A673 (cell line): ENCODE results near the gene PXK. TPM values are rescaled to one million over a fixed set of nuclear protein-coding genes. Genes with fewer than 3 reads are reported as not detected.

ENCODE experiments used
- BruUV-seq: library from RNA; stranded (reverse); fragments of 400-500 nt; replicated peaks from 2 replicates; lab custom pipeline; 2021; lab: Mats Ljungman, UMichigan
- CTCF ChIA-PET: fragments of 300-600 bp; sonication (Branson Sonifier 250); formaldehyde crosslinking; loops from one replicate; lab custom pipeline; 2022; ENCODE audit warnings: antibody characterized with exemption; lab: Charles Lee
- POLR2A ChIA-PET: fragments of 300-600 bp; sonication (Branson Sonifier 250); formaldehyde crosslinking; loops from one replicate; lab custom pipeline; 2022; ENCODE audit warnings: antibody characterized with exemption; ENCODE audit not compliant: low non-redundant PET; lab: Charles Lee
- DNase-seq: peaks from one replicate; pipeline ENCODE4 v3.0.0-alpha.2; 2015; ENCODE audit warnings: low spot score
- H3K27ac ChIP-seq: fragments of 200-600 bp; sonication (generic); 2 replicates; pipeline ENCODE4 v1.5.1; 2016; ENCODE audit warnings: mixed run types, low read depth, mild to moderate bottlenecking, mixed read lengths, antibody characterized with exemption, low read length; ENCODE audit not compliant: poor library complexity, severe bottlenecking
- H3K27me3 ChIP-seq: fragments of 200-600 bp; sonication (generic); replicated peaks from 2 replicates; pipeline ENCODE4 v1.6.1; 2017; ENCODE audit warnings: mixed run types, low read depth, mild to moderate bottlenecking, mixed read lengths, antibody characterized with exemption, low read length; ENCODE audit not compliant: insufficient read depth, poor library complexity
- H3K36me3 ChIP-seq: fragments of 200-600 bp; sonication (generic); 2 replicates; pipeline ENCODE4 v1.6.1; 2016; ENCODE audit warnings: mixed run types, mild to moderate bottlenecking, mixed read lengths, antibody characterized with exemption, low read length; ENCODE audit not compliant: insufficient read depth, poor library complexity, severe bottlenecking
- H3K4me1 ChIP-seq: fragments of 200-600 bp; sonication (generic); 2 replicates; pipeline ENCODE4 v1.6.1; 2017; ENCODE audit warnings: mixed run types, mild to moderate bottlenecking, mixed read lengths, antibody characterized with exemption, low read length; ENCODE audit not compliant: insufficient read depth, poor library complexity, severe bottlenecking
- H3K4me3 ChIP-seq: fragments of 200-600 bp; sonication (generic); 2 replicates; pipeline ENCODE4 v1.5.1; 2016; ENCODE audit warnings: low read depth, mixed run types, mild to moderate bottlenecking, mixed read lengths, low read length; ENCODE audit not compliant: poor library complexity, severe bottlenecking
- H3K9me3 ChIP-seq: fragments of 200-600 bp; sonication (generic); 2 replicates; pipeline ENCODE4 v1.6.1; 2016; ENCODE audit warnings: mixed run types, low read depth, mild to moderate bottlenecking, mixed read lengths, antibody characterized with exemption, low read length; ENCODE audit not compliant: poor library complexity, severe bottlenecking
- EZH2 ChIP-seq: fragments of 200-600 bp; sonication (generic); IDR thresholded peaks from 2 replicates; pipeline ENCODE4 v1.6.1; 2017; ENCODE audit warnings: borderline replicate concordance, low read depth, mild to moderate bottlenecking, mixed read lengths, antibody characterized with exemption, low read length; ENCODE audit not compliant: poor library complexity, severe bottlenecking
- intact Hi-C: fragments of 100-400 bp; cut with micrococcal nuclease; formaldehyde crosslinking; loops from one replicate; pipeline ENCODE4 v1.10.0; 2022; ENCODE audit not compliant: unreplicated experiment
- total RNA-seq: library from RNA; stranded (reverse); gene quantifications from 2 replicates; pipeline ENCODE4 v1.2.3, GENCODE V29; 2021
- TF ChIP-seq, protein P1 (sequence below): fragments of 300-800, 200-600 bp; sonication (generic); conservative IDR thresholded peaks from 2 replicates; pipeline ENCODE4 v1.5.1; 2017; ENCODE audit warnings: low read depth, mild to moderate bottlenecking, antibody characterized with exemption, low read length, moderate library complexity, mixed read lengths

PXK gene
- total RNA-seq, 1 experiment from 2014 or later = 13.2 TPM

DNA sequence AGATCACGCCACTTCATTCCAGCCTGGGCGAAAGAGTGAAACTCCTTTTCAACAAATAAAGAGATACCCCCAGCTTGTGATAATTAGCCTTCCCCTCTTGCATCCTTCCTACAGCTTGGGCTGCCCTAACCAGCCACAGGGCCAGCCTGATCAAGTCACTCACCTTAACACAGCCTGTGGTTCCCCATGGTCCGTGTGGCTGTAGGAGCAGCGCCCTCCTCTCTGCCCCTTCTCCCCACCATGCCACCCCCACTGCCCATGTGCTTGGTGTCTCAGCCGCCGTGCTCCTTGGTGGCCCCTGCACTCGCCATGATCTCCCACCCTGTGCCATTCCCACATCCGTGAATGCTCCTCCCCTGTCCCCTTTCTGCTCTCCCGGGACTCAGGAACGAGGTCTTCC lies 39.8 kb upstream of the PXK start:
- no TSS peak for BruUV-seq
- TF ChIP-seq, protein P1, sequence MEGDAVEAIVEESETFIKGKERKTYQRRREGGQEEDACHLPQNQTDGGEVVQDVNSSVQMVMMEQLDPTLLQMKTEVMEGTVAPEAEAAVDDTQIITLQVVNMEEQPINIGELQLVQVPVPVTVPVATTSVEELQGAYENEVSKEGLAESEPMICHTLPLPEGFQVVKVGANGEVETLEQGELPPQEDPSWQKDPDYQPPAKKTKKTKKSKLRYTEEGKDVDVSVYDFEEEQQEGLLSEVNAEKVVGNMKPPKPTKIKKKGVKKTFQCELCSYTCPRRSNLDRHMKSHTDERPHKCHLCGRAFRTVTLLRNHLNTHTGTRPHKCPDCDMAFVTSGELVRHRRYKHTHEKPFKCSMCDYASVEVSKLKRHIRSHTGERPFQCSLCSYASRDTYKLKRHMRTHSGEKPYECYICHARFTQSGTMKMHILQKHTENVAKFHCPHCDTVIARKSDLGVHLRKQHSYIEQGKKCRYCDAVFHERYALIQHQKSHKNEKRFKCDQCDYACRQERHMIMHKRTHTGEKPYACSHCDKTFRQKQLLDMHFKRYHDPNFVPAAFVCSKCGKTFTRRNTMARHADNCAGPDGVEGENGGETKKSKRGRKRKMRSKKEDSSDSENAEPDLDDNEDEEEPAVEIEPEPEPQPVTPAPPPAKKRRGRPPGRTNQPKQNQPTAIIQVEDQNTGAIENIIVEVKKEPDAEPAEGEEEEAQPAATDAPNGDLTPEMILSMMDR = no peak
- no peak for TF ChIP-seq EZH2
- DNase-seq = no peak
- H3K36me3 ChIP-seq = peaks cover 54% of the 10 kb centered on the region
- no peaks in the 10 kb centered on the region for H3K9me3 ChIP-seq
- intact Hi-C loops = no loop called here
- no peak overlapping the region for H3K4me3 ChIP-seq
- H3K27me3 ChIP-seq = no peaks in the 10 kb centered on the region
- H3K4me1 ChIP-seq = peaks cover 6% of the 10 kb centered on the region
- CTCF ChIA-PET = no interaction called here
- POLR2A ChIA-PET = no interaction called here
- H3K27ac ChIP-seq = no peak overlapping the region

DNA sequence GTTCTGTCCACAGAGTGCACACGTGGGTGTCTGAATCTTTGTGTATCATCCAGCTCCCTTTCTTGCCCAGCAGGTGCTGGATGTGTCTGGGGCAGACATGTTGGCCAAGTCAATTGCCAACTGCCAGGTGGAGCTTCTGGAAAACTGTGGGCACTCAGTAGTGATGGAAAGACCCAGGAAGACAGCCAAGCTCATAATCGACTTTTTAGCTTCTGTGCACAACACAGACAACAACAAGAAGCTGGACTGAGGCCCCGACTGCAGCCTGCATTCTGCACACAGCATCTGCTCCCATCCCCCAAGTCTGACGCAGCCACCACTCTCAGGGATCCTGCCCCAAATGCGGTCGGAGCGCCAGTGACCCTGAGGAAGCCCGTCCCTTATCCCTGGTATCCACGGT lies 39.2 kb upstream of the PXK start:
- DNase-seq = no peak
- Histone ChIP-seq H3K4me3 (no peak overlapping the region), H3K4me1 (peaks cover 13% of the 10 kb centered on the region), H3K36me3 (peaks cover 47% of the 10 kb centered on the region), H3K9me3 (no peaks in the 10 kb centered on the region), H3K27me3 (no peaks in the 10 kb centered on the region), H3K27ac (no peak overlapping the region)
- BruUV-seq = no TSS peak
- intact Hi-C loops = no loop called here
- ChIA-PET POLR2A (no interaction called here), CTCF (no interaction called here)
- TF ChIP-seq EZH2 = no peak
- TF ChIP-seq, protein P1 = no peak

DNA sequence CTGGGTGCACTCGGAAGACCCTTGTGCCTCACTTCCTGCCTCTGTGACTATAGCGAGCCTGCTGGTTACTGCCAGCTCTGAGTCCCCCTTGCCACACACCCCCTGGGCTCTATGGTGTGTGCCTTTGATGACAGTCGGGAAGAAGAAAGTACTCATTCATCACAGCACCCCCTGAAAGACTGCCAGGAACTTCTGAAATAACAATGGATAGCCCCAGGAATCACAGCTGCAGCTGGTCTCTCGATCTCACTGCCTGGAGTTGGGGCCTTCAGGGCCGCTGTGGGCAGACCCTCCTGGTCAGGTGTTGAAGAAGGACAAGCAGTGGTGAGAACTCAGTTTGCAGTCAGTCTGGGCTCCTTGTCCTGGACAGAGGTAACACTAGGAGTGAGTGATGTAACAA lies 36.4 kb upstream of the PXK start:
- intact Hi-C loops = no loop called here
- no peak overlapping the region for H3K4me3 ChIP-seq
- no TSS peak for BruUV-seq
- peak overlapping the region; percentile 54 for H3K27ac ChIP-seq
- peaks cover 28% of the 10 kb centered on the region for H3K4me1 ChIP-seq
- no peaks in the 10 kb centered on the region for H3K27me3 ChIP-seq
- H3K9me3 ChIP-seq = no peaks in the 10 kb centered on the region
- DNase-seq = no peak
- TF ChIP-seq, protein P1 = no peak
- no peak for TF ChIP-seq EZH2
- H3K36me3 ChIP-seq = peaks cover 43% of the 10 kb centered on the region
- ChIA-PET CTCF (interaction anchor here (1.2 kb wide), 1 partner anchor 10 kb away, joined by 3 read pairs; the partner anchor contains the start of genes HTD2 and RPP14), POLR2A (no interaction called here)
